GM19240 (cell line): ENCODE data around the gene JAK3.
"Not testable (repeated sequence)": the region's sequence is repeated elsewhere in the genome, so short reads cannot be mapped to it uniquely, and the experiment has no call there.

Experiments
- DNase-seq: peaks from one replicate; pipeline ENCODE4 v3.0.0; 2011; ENCODE audit warnings: low spot score; ENCODE audit not compliant: insufficient read length

Gene JAK3

GRCh38 chr19:17778968-17779929, 68.5 kb downstream of the JAK3 start:
- no peak for DNase-seq

- no peak for DNase-seq
These were observed 69.4 kb downstream of the JAK3 start for GRCh38 chr19:17778251-17778967.

DNA sequence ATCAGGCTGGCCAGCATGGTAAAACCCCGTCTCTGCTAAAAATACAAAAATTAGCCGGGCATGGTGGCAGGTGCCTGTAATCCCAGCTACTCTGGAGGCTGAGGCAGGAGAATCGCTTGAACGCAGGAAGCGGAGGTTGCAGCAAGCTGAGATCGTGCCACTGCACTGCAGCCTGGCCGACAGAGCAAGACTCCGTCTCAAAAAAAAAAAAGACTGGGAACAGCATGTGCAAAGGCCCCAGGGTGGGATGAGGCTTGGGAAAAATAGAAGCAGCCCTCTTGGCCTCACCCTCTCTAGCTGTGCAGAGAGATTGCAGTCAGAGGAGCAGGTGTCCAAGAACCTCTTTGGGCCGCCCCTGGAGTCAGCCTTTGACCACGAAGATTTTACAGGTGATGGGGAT, 69.9 kb downstream of the JAK3 start:
- DNase-seq = not testable (repeated sequence)

DNA sequence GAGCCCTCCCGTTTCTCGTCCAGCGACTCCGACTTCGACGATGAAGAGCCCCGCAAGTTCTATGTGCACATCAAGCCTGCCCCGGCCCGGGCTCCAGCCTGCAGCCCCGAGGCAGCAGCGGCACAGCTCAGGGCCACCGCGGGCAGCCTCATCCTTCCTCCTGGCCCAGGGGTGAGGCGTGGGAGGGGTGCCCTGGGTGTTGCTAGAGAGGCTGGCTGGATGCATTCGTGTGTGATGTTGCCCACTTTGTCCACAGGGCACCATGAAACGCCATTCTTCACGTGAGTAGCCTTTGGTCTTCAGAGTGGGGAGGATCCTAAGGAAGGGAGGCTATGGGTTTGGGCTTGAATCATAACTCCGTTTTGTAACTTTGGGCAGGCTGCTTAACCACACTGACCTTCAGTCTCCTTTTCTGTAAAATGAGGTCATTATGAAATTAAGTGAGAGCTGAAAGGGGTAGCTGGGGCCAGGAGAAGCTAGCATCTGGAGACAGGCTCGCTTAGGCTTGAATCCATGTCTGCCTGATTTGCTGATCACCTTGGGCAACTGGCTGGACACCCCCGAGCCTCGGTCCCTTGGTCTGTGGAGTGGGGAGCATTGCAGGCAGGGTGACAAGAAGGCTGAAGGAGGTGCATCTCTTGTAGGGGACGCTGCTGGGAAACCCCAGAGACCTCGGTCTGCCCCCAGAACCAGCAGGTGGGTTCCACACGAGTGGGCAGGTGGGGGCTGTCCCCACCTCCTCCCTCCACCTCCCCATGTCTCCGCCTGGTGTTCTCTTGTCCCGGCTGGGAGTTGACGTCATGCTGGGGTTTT, 71.6 kb downstream of the JAK3 start:
- peak; percentile 82 for DNase-seq

- DNase-seq = no peak
These were observed 72.4 kb downstream of the JAK3 start for GRCh38 chr19:17775245-17775927.
